IPS DF 4.7 (cell line): Measurements from ENCODE around the gene SHISA7.

Experiments used
- DNase-seq: peaks from one replicate; pipeline ENCODE4 v3.0.0-alpha.2; 2013; ENCODE audit warnings: low spot score; ENCODE audit errors: extremely low read depth

SHISA7 gene

GRCh38 chr19:55464039-55464661 lies 21.1 kb upstream of the SHISA7 start:
- DNase-seq: no peak

GRCh38 chr19:55463583-55464031 lies 20.5 kb upstream of the SHISA7 start:
- no peak for DNase-seq

GRCh38 chr19:55462722-55463121 lies 19.6 kb upstream of the SHISA7 start:
- no peak for DNase-seq

- no peak for DNase-seq
Measured at GRCh38 chr19:55461974-55462626, 19.0 kb upstream of the SHISA7 start.

- peak; percentile 95 for DNase-seq
Measured at GRCh38 chr19:55461259-55461973, 18.3 kb upstream of the SHISA7 start, which contains the start of gene ISOC2. ISOC2 (minus strand) TSS chr19:55461642; CDS start chr19:55456486, 5,156 bp downstream.

- no peak for DNase-seq
Measured at GRCh38 chr19:55460670-55461258, 17.7 kb upstream of the SHISA7 start.

- DNase-seq: no peak
Measured at GRCh38 chr19:55459950-55460657, 17.0 kb upstream of the SHISA7 start.

- no peak for DNase-seq
Measured at GRCh38 chr19:55459551-55459949, 16.4 kb upstream of the SHISA7 start.

- no peak for DNase-seq
Measured at GRCh38 chr19:55457683-55458457, 14.8 kb upstream of the SHISA7 start.

GRCh38 chr19:55456347-55456746 lies 13.2 kb upstream of the SHISA7 start:
- DNase-seq: no peak

GRCh38 chr19:55455576-55456235 lies 12.6 kb upstream of the SHISA7 start:
- no peak for DNase-seq

GRCh38 chr19:55454787-55455243 lies 11.7 kb upstream of the SHISA7 start:
- no peak for DNase-seq

GRCh38 chr19:55453511-55454260 lies 10.6 kb upstream of the SHISA7 start:
- no peak for DNase-seq

- DNase-seq: no peak
Measured at GRCh38 chr19:55452749-55453346, 9.7 kb upstream of the SHISA7 start.

- no peak for DNase-seq
Measured at GRCh38 chr19:55451965-55452748, 9.1 kb upstream of the SHISA7 start.

GRCh38 chr19:55451163-55451964 lies 8.3 kb upstream of the SHISA7 start:
- no peak for DNase-seq

GRCh38 chr19:55449469-55449868 lies 6.4 kb upstream of the SHISA7 start:
- no peak for DNase-seq
